ENCODE results near the gene KIFC3.
A peak's percentile ranks its signal among the peaks of the same experiment; 100 is the strongest.
"Not testable (repeated sequence)": the region's sequence is repeated elsewhere in the genome, so short reads cannot be mapped to it uniquely, and the experiment has no call there.

Gene KIFC3

DNA sequence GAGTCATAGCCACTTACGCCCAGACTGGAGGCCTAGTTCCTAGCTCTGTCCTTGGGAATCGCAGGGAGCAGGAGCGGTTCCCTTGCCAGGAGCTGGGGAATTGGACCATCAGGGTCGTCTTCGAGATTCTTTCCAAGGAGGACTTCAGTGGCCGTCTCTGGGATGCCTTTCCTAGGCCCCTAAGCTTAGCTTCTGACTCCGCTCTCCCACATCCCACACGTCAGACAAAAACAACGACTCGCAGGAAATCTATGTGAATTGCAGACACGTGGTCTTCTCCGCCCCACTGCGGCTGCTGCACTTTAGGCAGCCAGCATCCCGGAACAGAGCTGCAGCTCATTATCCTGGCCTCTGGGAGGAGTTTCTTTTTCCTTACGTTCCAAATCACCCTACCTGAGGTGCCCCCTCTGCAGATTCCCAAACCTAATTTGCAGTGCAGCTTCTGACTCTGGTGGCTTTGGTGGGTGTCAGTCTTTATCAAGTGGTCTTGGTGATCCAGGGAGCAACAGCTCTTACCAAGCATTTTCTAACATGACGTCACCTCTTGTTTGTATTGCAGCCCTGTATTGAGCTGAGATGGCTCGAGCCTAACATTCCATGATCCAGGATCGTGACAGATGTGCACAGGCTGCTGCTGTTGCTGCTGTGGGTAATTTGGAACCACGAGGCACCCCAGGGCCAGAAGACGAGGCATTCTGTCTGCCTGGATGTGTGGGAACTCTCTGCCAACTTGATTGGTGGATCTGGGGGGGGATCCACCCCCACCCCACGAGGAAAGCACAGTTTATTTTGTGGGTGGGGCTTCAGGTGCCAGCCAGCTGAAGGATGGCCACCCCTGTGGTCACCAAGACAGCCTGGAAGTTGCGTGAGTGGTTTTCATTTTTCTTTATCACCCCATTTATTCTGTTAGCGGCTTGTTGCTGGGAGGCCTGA is 65.6 kb downstream of the KIFC3 start:
- peak; percentile 38 for DNase-seq

DNA sequence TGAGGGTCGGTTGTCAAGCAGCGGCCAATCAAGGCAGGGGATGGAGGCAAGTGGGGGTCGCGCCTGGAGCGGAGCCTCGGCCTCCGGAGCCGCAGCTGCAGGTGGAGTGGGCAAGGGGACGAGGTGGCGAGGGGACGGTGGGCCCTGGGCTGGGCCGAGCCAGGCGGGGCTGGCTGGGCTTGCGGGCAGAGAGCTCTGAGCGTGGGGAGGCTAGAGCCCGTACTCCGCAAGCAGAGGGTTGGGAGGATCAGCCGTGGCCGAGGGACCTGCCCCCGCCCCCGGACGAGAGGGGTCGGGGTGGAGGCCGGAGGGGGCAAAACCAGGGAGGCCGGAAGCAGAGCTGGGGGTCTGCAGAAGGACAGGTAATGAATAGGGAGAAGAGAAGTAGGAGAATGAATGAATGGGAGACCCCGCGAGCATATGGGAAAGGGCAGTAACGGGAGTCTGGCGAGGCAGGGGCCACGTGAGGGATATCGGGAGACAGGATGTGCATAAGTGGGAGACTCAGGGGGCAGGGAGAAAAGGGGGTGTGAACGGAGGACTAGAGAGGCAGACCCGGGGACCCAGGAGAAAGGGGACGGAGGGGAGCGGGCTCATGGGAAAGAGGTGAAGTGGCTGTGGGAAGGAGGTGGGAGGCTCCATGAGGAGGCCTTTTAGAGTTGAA is 66.4 kb downstream of the KIFC3 start, which contains the start of gene KATNB1:
KATNB1 (plus strand) TSS at position 16 of the 664 bp plus-strand sequence. CDS start 1,474 bp downstream, outside the sequence.
- no peak for DNase-seq

DNA sequence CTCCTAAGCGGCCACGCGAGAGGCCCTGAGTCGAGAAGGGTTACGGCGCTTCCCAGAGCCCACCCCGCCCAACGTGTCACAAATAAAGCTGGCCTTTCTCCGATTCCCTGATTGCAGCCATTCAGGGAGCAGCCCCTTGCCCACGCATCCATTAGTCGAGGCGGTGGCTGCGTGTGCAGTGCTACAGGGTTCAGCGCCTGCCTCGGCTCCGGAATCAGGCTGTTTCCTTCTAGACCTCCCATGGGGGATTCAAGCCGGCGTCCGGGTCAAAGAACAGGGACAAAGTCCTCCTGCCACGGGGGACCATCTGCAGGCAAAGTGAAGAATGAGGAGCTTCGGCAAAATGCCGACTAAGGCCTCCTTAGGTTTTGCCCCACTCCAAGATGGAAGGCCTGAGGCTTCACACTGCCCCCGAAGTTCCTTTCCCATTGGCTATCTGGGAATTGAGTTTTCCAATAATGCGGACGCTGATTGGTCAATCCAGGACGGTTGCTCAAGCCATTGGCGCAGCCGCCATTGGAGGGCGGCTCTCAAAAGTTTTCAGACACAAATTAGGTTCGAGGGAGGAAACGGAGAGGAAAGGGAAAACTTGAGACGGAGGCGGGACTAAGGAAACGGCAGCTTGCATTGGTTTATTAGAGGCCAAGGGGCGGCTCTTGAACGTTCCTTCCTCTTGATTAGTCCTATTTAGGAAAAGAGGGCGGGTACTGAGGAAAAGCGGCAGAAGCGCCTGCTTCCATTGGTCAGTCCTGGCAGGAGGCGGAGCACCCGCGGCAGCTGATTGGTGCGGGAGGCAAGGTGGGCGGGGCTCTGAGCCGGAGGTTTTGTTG is 67.2 kb downstream of the KIFC3 start:
- DNase-seq: peak; percentile 94

DNA sequence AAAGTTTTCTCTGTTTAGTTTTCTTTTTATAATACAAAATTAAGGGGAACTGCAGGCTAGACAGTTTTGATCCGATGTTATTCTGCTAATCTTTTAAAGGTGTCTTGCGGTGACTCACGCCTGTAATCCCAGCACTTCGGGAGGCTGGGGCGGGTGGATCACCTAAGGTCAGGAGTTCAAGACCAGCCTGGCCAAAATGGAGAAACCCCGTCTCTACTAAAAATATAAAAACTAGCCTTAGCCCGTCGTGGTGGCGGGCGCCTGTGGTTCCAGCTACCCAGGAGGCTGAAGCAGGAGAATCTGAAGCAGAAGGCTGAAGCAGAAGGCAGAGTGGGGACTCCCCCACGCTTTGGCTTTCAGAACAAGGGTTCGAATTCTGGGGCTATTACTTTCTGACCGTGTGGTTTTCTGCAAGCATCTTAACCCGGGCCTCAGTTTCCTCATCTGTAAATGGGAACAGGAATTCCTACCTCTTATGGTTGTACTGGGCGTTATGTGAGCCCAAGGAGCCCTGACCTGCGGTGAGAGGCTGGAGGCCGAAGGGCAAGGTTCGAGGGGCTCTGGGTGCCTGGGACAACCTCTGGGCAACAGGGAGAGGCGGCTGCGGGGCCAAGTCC is 67.9 kb downstream of the KIFC3 start:
- DNase-seq: no peak

DNA sequence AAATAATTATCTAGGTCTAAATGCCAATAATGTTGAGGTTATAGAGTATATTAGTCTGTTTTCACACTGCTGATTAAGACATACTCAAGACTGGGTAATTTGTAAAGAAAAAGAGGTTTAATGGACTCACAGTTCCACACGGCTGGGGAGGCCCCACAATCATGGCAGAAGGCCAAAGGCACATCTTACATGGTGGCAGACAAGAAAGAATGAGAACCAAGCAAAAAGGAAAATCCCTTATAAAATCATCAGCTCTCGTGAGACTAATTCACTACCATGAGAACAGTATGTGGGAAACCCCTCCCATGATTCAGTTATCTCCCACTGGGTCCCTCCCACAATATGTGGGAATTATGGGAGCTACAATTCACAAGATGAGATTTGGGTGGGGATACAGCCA is 69.6 kb downstream of the KIFC3 start:
- no peak for DNase-seq

DNA sequence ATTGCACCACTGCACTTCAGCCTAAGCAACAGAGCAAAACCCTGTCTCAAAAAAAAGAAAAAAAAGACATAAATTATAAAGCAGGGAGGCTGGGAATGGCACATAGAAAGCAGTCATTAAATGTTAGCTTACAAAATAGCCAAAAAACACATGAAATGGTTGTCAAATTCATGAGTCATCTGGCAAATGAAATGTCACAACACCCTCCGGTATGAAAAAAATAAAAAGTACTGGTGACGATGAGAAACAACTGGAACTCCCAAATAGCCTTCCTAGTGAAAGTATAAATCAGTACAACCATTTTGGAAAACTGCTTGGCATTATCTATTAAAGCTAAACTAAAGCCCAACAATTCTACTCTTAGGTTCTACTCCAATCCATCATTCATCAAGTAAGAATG is 70.3 kb downstream of the KIFC3 start:
- DNase-seq: no peak

DNA sequence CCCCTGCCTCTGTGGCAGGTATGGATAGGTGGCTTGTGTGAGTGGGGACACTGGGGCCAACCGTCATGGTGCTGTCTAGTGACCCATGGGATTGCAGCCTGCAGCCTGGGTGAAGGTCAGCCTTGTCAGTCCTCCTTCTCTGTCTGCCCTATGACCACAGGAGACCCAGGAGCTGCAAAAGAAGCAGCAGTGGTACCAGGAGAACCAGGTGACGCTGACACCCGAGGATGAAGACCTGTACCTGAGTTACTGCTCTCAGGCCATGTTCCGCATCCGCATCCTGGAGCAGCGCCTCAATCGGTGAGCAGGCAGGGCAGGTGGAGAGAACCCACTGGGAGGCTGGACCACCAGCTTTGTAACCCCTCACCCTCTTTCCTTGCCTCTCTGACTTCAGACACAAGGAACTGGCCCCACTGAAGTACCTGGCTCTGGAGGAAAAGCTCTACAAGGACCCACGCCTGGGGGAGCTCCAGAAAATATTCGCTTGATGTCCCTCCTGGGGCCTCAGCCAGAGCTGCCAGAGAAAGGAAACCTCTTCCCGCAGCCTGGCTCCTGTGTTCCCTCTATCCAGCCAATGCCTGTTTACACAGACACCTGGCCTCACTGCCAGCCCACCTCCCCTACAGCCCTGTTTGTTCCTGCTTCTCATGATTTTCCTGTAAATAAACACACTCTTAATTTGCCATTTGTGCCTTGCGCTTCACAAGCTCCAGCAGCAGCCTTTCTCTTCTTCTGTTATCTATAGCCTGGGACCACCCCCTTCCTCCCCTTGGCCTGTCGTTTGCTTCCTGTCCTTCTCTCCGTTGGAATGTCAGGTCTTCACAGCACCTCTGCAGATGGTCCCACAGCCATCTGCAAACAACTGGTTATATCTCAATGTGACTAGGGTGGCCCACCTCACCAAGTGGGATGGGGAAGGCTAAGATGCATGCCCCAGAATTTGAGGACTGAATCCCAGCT is 71.2 kb downstream of the KIFC3 start:
- no peak for DNase-seq

DNA sequence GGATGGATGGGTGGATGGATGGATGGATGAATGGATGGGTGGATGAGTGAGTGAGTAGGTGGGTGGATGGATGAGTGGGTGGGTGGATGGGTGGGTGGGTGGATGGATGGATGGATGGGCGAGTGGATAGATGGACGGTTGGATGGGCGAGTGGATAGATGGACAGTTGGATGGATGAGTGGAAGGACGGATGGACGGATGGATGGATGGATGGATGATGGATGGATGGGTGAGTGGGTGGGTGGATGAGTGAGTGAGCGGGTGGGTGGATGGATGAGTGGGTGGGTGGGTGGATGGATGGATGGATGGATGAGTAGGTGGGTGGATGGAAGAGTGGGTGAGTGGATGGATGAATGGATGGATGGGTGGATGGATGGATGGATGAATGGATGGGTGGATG is 72.4 kb downstream of the KIFC3 start:
- not testable (repeated sequence) for DNase-seq

DNA sequence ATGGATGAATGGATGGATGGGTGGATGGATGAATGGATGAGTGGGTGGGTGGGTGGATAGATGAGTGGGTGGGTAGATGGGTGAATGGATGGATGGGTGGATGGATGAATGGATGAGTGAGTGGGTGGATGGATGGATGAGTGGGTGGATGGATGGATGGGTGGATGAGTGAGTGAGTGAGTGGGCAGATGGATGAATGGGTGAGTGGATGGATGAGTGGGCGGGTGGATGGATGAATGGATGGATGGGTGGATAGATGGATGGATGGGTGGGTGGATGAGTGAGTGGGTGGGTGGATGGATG is 73.2 kb downstream of the KIFC3 start:
- no peak for DNase-seq

DNA sequence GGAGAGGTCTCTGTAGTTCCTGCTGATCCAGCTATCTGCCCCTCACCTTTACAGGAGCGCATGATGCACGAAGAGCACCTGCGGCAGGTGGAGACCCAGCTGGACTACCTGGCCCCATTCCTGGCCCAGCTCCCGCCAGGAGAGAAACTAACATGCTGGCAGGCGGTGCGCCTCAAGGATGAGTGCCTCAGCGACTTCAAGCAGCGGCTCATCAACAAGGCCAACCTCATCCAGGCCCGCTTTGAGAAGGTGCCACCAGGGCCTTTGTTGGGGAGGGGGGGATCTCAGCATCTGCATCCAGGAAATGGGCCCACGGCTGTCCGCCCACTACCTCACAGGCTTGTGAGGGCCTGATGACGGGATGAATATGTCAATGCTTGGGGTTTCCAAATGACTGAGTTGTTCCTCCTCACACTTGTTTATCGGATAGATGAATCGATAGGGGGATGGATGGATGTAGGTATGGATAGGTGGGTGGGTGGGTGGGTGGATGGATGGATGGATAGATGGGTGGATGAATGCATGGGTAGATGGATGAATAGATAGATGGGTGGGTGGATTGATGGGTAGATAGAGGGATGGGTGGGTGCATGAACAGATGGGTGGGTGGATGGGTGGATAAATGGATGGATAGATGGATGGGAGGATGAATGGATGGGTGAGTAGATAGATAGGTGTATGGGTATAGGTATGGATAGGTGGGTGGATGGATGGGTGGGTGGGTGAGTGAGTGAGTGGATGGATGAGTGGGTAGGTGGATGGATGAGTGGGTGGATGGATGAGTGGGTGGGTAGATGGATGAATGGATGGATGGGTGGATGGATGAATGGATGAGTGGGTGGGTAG is 73.7 kb downstream of the KIFC3 start:
- DNase-seq: no peak

DNA sequence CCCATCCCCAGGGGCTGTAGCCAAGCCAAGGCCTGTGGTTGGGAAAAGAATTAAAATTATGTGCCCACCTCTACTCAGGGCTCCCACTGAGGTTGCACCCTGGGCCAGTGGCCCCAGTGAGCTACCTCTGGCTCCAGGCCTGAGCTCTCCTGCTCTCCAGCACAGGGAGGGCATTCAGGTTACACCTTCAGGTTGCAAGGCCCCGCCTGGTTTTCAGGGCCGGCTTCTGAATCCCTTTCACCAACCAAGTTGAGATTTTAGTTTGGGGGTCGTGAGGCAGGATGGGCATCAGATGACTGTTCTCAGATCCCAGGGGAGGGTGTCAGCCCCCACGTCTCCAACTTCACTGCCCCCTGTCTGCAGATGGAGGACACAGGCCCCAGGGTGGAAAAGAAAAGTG is 74.7 kb downstream of the KIFC3 start:
- no peak for DNase-seq

DNA sequence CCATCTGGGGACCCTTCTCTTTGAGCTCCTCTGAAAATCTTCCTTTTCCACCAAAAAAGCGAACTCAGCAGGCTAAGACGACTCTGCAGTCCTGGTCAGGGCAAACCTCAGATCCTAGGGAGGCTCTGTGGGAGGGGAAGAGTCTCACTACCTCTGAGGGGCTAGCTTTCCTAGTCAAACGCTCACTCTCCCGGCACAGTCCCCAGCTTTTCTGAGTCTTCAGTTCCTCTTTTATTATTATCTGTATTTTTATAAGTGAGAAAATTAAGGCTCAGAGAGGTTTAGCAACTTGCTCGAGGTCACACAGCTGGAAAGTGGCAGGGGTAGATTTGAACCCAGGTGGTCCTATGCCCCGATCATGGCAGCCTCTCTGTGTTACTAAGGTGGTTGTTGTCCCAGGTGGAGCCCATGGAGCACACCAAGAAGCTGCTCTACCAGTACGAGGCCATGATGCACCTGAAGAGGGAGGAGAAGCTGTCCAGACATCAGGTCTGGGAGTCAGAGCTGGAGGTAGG is 75.8 kb downstream of the KIFC3 start:
- no peak for DNase-seq

DNA sequence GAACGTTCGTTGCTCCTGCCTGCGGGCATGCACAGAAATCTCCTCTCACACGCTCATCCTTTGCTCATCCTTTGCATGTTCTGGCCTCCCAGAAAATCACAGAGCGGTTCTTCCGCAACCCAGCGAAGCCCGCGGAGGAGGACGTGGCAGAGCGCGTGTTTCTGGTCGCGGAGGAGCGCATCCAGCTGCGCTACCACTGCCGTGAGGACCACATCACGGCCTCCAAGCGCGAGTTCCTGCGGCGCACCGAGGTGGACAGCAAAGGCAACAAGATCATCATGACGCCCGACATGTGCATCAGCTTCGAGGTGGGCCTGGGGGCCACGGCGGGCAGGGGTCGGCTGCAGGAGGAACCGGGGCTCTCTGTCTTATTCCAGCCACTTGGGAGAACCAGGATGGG is 76.3 kb downstream of the KIFC3 start:
- no peak for DNase-seq

DNA sequence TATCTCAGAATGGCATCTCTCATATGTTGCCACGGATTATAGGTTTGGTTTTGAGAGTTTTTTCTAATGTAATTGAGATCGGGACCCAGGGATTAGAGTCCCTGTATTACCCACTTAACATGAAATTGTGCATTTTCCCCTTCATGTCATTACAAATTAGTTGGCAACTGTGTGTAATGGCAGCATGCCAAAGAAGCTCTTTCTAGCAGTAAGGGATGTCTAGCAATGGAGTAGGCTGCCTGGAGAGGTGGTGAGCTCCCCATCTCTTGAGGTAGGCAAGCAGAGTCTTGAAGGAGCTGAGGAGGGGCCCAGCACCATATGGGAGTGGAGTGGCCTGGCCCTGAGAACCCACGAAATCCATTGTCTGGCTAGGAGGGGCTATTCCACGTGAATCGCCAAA is 76.7 kb downstream of the KIFC3 start:
- DNase-seq: no peak

DNA sequence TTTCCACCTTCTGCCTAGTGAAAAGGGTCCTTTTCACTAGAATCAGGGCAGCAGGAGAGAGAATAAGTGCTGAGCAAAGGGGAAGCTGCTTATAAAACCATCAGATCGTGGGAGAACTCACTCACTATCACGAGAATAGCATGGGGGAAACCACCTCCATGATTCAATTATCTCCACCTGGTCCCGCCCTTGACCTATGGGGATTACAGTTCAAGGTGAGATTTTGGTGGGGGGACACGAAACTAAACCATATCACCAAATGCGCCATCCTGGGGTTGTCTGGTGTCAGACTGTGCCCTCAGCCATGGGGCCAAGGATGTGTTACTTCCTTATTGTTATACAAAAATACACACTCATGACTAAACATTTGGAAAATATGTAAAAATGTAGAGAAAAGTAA is 77.1 kb downstream of the KIFC3 start:
- no peak for DNase-seq

DNA sequence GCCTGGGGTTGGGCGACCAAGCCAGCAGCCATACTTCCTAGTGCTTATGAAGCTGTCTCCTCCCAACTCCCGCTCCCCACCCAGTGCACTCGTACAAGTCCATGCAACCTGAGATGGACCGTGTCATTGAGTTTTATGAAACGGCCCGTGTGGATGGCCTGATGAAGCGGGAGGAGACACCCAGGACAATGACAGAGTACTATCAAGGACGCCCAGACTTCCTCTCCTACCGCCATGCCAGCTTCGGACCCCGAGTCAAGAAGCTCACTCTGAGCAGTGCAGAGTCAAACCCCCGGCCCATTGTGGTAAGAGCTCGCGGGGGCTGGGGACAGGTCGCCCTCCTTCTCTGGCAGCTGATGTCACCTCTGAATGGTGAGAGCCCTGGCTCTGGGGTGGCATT is 77.8 kb downstream of the KIFC3 start:
- no peak for DNase-seq

DNA sequence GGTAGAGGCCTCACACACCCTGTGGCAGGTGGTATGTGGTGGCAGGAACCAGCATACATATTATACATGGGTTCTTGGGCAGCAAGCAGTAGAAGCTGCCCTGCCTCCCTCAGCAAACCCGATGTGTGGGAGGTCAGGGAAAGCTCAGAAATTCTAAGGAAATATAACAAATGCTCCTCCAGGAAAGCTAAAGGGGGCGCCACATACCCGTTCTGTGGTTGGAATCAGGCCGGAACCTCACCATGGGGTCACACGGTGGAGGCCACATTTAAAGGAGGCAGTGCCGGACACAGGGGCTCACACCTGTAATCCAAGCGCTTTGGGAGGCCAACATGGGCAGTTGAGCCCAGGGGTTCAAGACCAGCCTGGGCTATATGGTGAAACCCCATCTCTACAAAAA is 79.1 kb downstream of the KIFC3 start:
- no peak for DNase-seq

DNA sequence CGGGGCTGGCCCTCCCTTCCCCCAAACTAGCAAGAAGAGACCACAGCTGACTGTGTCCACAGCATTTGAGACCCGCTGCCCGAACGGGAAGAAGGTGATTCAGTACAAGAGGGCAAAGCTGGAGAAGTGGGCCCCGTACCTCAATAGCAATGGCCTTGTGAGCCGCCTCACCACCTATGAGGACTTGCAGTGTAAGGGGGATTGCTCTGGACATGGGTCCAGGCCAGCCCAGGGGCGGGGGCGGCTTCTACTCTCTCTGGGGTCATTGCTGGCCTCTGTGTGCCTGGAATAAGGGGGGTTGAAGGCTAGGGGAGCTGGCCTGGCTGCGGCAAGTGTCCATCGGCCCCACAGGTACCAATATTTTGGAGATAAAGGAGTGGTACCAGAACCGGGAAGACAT is 79.6 kb downstream of the KIFC3 start:
- no peak for DNase-seq

DNA sequence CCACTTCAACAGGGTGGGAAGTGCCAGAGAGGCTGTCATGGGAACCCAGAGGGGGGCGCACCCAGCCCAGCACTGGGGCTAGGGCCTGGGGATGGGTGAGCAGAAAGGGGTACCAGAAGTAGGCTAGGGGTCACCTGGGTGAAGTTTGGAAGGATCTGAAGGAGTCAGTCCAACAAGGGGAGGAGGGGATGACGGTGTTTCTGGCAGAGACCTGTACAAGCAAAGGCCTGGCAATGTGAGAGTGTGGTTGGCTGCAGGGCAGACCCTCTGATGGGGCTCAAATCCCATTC is 80.1 kb downstream of the KIFC3 start:
- DNase-seq: no peak

DNA sequence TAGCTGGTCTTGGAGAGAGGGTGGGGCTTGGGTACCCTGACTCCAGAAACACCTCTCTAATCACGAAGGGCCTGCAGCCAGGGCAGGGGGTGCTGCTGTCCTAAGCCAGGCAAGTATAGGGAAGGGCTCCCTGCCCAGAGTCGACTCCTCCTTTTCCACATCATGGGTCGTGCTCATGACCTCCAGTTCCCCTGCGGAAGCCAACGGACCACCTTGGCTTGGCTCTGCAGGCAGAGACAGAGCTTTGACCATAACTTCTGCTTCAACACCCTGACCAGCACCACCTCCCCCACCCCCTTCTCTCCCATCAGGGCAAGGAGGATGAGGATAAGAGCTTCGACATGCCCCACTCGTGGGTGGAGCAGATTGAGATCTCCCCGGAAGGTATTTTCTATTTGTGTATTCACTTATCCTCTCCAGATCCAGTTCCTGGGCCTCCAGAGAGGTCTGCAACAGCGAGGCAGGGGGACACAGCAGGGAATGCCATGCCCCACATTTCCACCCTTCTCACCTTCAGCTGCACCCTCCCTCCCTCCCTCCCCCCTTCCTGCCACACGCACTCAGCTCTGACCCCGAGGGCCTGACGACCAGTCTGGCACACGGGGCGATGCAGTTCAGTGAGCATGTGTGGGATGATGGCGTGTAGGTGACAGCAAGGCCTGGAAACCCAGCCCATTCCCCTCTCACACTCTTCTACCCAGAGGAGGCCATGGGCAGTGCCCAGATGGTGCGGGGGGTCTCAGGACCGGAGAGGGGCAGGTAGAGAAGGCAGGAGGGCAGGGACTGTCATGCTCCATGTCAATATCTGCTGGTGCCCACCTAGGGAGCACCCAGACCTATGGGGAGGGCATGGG is 80.7 kb downstream of the KIFC3 start:
- DNase-seq: no peak
